ENCODE measurements around the gene HOXB8.

Gene HOXB8

GRCh38 chr17:48567209-48567608, 47.9 kb downstream of the HOXB8 start:
- no peak for DNase-seq

- no peak for DNase-seq
These were observed 48.4 kb downstream of the HOXB8 start for GRCh38 chr17:48566717-48567116.

- DNase-seq, result no peak
These were observed 49.0 kb downstream of the HOXB8 start for GRCh38 chr17:48565925-48566710.

- DNase-seq, result no peak
These were observed 50.0 kb downstream of the HOXB8 start for GRCh38 chr17:48565022-48565554.

GRCh38 chr17:48564188-48565021, 50.7 kb downstream of the HOXB8 start:
- no peak for DNase-seq

GRCh38 chr17:48563867-48564187, 51.3 kb downstream of the HOXB8 start:
- no peak for DNase-seq

- no peak for DNase-seq
These were observed 51.7 kb downstream of the HOXB8 start for GRCh38 chr17:48563385-48563838.

- no peak for DNase-seq
These were observed 52.2 kb downstream of the HOXB8 start for GRCh38 chr17:48562934-48563333.

Measured in activated CD4-positive, alpha-beta T cell treated with anti-CD3 and anti-CD28 coated beads, Interleukin-2, amount 50 U/mL, for 16 hours (primary cell).